Tibial nerve (tissue), 4 donors: ENCODE measurements around the gene SNX9. TPM values are rescaled to one million over a fixed set of nuclear protein-coding genes. Genes with fewer than 3 reads are reported as not detected.
"Not testable (repeated sequence)": the region's sequence is repeated elsewhere in the genome, so short reads cannot be mapped to it uniquely, and the experiment has no call there.

Source experiments
- DNase-seq, 2 donors: peaks; one replicate each; pipeline ENCODE4 v3.0.0-alpha.2; 2019; ENCODE audit warnings: low spot score in 2 of 2
- H3K27ac ChIP-seq, 4 donors: fragments of 200-600 bp; sonication (generic) in 3 of 4; one replicate each; pipeline ENCODE4 v1.5.1; 2017 to 2019; ENCODE audit warnings: mild to moderate bottlenecking in 1 of 4
- H3K27me3 ChIP-seq, 2 donors: fragments of 200-600 bp; sonication (generic) in 1 of 2; one replicate each; pipeline versions ENCODE4 v1.5.1 to v1.6.0; 2017 to 2019
- H3K36me3 ChIP-seq, 3 donors: fragments of 200-600 bp; sonication (generic); one replicate each; pipeline ENCODE4 v1.5.1; 2018 to 2019
- H3K4me1 ChIP-seq, 4 donors: fragments of 200-600 bp; sonication (generic) in 3 of 4; one replicate each; pipeline ENCODE4 v1.5.1; 2017 to 2019
- H3K4me3 ChIP-seq, 4 donors: fragments of 200-600 bp; sonication (generic) in 3 of 4; one replicate each; pipeline ENCODE4 v1.5.1; 2017 to 2019; ENCODE audit warnings: mild to moderate bottlenecking in 1 of 4, moderate library complexity in 1 of 4
- H3K9me3 ChIP-seq, 4 donors: fragments of 200-600 bp; sonication (generic) in 3 of 4; one replicate each; pipeline ENCODE4 v1.5.1; 2017 to 2019
- CTCF ChIP-seq, 5 experiments: fragments of 200-600 bp in 3 of 5; fragments of 450-650 bp in 2 of 5; sonication (generic) in 3 of 5; IDR thresholded peaks; one replicate each; pipeline ENCODE4 v1.5.1; 2016 to 2019; ENCODE audit warnings: antibody characterized with exemption in 5 of 5, mild to moderate bottlenecking in 3 of 5, moderate library complexity in 2 of 5
- EP300 ChIP-seq, 2 donors: sonication (generic); formaldehyde crosslinking; IDR thresholded peaks; one replicate each; pipeline ENCODE4 v1.6.1; 2017; ENCODE audit warnings: antibody characterized with exemption in 2 of 2, mild to moderate bottlenecking in 1 of 2
- POLR2A ChIP-seq, 2 donors: fragments of 450-650 bp; IDR thresholded peaks; one replicate each; pipeline ENCODE4 v1.6.1; 2017; ENCODE audit warnings: antibody characterized with exemption in 2 of 2, mild to moderate bottlenecking in 2 of 2, moderate library complexity in 2 of 2
- WGBS, 2 donors: methylation state at CpG; one replicate each; pipeline ENCODE4 v1.1.5; 2018; 5-methylcytosine and 5-hydroxymethylcytosine counted together
- total RNA-seq, 4 donors: library from RNA; depleted of rRNA; stranded (reverse); fragments of >200 nt; gene quantifications; one replicate each; pipeline ENCODE4 v1.1.0, GENCODE V29; 2016

Gene SNX9
- total RNA-seq, 4 donors from 2014 or later = 61.2 to 69.2 (median 63.9) TPM

GRCh38 chr6:157966589-157966977 lies 143.5 kb downstream of the SNX9 start:
- TF ChIP-seq CTCF (IDR thresholded peaks at IDR 0.05) = no peak
- Histone ChIP-seq H3K36me3 (no peaks in the 10 kb centered on the region), H3K9me3 (no peaks in the 10 kb centered on the region), H3K4me1 (no peaks in the 10 kb centered on the region), H3K27ac (no peak overlapping the region), H3K27me3 (no peaks in the 10 kb centered on the region), H3K4me3 (no peak overlapping the region)
- WGBS, 2 donors = 77 to 87% methylated on average over 4 to 8 of the region's 8 CpGs
- DNase-seq = no peak

- Histone ChIP-seq H3K9me3 (no peaks in the 10 kb centered on the region), H3K4me3 (no peak overlapping the region), H3K27ac (no peak overlapping the region), H3K4me1 (no peaks in the 10 kb centered on the region), H3K27me3 (no peaks in the 10 kb centered on the region), H3K36me3 (no peaks in the 10 kb centered on the region)
- TF ChIP-seq EP300 (IDR thresholded peaks at IDR 0.05) = no peak
- TF ChIP-seq POLR2A (IDR thresholded peaks at IDR 0.05) = no peak
- no peak for DNase-seq
- 77 to 85% methylated on average over 6 of the region's 6 CpGs for WGBS, 2 donors
Measured at GRCh38 chr6:157967020-157967419, 144.0 kb downstream of the SNX9 start.

- Histone ChIP-seq H3K4me3 (no peak overlapping the region), H3K4me1 (no peaks in the 10 kb centered on the region), H3K27me3 (no peaks in the 10 kb centered on the region), H3K9me3 (no peaks in the 10 kb centered on the region), H3K36me3 (no peaks in the 10 kb centered on the region), H3K27ac (no peak overlapping the region)
- TF ChIP-seq CTCF (IDR thresholded peaks at IDR 0.05) (no peak), EP300 (IDR thresholded peaks at IDR 0.05) (no peak), POLR2A (IDR thresholded peaks at IDR 0.05) (no peak)
- 75 to 84% methylated on average over 8 of the region's 8 CpGs for WGBS, 2 donors
- DNase-seq = no peak
Measured at GRCh38 chr6:157967486-157967885, 144.4 kb downstream of the SNX9 start.

DNA sequence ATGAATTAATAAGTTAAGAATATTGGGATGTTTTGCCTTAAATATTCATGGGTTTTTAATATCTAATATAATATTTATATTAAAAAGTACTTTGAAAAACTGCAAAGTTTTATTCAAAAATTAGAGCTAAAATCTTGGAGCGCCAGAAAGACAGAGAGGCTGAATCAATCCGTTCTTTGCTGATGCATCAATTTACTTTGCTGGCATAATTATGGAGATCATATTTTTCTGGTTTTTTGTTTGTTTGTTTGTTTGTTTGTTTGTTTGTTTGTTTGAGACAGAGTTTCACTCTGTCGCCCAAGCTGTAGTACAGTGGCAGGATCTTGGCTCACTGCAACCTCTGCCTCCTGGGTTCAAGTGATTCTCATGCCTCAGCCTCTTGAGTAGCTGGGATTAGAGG lies 149.1 kb downstream of the SNX9 start:
- not testable (repeated sequence) for H3K9me3 ChIP-seq, H3K4me3 ChIP-seq, H3K4me1 ChIP-seq, H3K27ac ChIP-seq, H3K27me3 ChIP-seq, DNase-seq, H3K36me3 ChIP-seq
- 85 to 87% methylated on average over 3 of the region's 3 CpGs for WGBS, 2 donors

DNA sequence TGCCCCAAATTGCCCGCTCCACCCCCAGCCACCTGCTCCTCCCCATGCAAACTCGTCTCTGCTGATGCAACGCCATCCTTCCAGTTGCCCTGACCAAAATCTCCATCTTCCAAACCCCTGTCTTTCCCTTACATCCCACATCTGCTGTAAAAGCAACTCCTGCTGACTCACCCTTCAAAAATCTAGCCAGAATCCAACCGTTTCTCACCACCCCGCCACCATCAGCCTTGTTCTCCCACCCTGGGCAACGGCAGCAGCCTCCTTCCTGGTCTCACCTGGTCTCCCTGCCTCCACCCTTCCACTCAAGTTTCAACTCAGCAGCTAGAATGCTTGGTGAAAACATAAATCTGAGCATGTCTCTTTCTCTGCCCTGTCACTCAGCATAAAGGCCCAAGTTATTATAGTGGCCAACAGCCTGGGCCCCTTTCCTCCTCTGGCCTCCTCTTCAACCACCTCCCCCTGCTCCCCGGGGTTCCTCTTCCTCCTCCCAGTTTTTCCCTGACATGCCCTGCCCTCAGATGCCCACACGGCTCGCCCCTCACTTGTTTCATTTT lies 151.4 kb downstream of the SNX9 start:
- no peaks in the 10 kb centered on the region for H3K9me3 ChIP-seq

DNA sequence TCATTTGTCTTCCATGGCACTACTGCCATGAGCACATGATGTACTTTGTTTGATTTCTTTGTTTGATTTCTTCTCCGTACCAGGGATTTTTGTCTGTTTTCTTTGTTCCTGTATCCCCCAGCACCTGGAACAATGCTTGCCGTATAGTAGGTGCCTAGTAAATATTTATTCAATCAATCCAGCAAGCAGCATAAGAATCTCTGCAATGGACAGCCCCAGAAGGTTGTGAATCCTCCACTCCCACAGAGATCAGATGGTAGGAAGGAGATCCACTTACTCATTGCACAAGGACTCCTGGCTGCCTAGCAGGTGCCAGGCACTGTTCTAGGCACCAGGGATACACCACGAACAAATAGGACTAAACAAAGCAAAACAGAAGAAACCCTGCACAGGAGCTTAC lies 151.9 kb downstream of the SNX9 start:
- TF ChIP-seq POLR2A (IDR thresholded peaks at IDR 0.05) (no peak), EP300 (IDR thresholded peaks at IDR 0.05) (no peak), CTCF (IDR thresholded peaks at IDR 0.05) (no peak)
- Histone ChIP-seq H3K27me3 (no peaks in the 10 kb centered on the region), H3K27ac (no peak overlapping the region), H3K4me1 (no peaks in the 10 kb centered on the region), H3K4me3 (no peak overlapping the region), H3K36me3 (no peaks in the 10 kb centered on the region), H3K9me3 (no peaks in the 10 kb centered on the region)
- no peak for DNase-seq
- 88 to 95% methylated on average over 3 of the region's 3 CpGs for WGBS, 2 donors

More for the DNA sequence above, 151.4 kb downstream of the SNX9 start:
- 78% methylated on average over 9 of the region's 9 CpGs for WGBS, 2 donors
- TF ChIP-seq EP300 (IDR thresholded peaks at IDR 0.05) (no peak), POLR2A (IDR thresholded peaks at IDR 0.05) (no peak), CTCF (IDR thresholded peaks at IDR 0.05) (no peak)
- Histone ChIP-seq H3K4me3 (no peak overlapping the region), H3K27me3 (no peaks in the 10 kb centered on the region), H3K4me1 (no peaks in the 10 kb centered on the region), H3K27ac (no peak overlapping the region), H3K36me3 (no peaks in the 10 kb centered on the region)
- DNase-seq = no peak
